ENCODE data around the gene PHLPP1. TPM values are rescaled to one million over a fixed set of nuclear protein-coding genes. Genes with fewer than 3 reads are reported as not detected.
"Not testable (repeated sequence)": the region's sequence is repeated elsewhere in the genome, so short reads cannot be mapped to it uniquely, and the experiment has no call there.

The PHLPP1 gene
- polyA plus RNA-seq, 2 of the 4 experiments (the other 2 are of a cell fraction), result 6.5 to 12.1 TPM

DNA sequence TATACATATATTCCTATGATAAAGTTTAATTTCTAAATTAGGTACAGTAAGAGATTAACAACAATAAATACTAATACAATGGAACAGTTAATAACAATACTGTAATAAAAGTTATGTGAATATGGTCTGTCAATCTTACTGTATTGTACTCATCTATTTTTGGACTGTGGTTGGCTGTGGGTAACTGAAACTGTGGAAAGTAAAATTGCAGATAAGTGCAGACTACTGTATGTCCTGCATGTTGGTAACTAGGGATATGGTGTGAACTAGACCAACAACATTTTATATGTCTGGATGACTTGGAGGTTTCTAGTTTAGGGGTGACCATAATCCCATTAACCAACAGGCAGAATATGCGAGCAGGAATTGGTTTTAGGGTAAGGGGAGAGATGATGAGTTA is 23.3 kb downstream of the PHLPP1 start:
- H3K4me1 ChIP-seq, result peaks cover 23% of the 10 kb centered on the region
- no peak overlapping the region for H3K27ac ChIP-seq
- no peaks in the 10 kb centered on the region for H3K9me3 ChIP-seq
- CTCF ChIA-PET, result no interaction called here
- WGBS (ENCODE audit: missing lambda C conversion rate), result 100% methylated on average over 1 of the region's 1 CpG
- POLR2A ChIA-PET, result no interaction called here
- H3K4me3 ChIP-seq, result no peak overlapping the region
- DNase-seq (ENCODE audit: low read depth in 1 of 2, low spot score in 1 of 2) (no peak), FAIRE-seq (no peak), ATAC-seq (no peak)
- TF ChIP-seq ESRRA (IDR thresholded peaks at IDR 0.05; ENCODE audit: borderline replicate concordance, low read length) (no peak), ZFP36 (IDR thresholded peaks at IDR 0.05; ENCODE audit: borderline replicate concordance, partially characterized antibody) (no peak), POLR2AphosphoS2 (conservative IDR thresholded peaks at IDR 0.05; ENCODE audit: low read length) (no peak), SREBF2 (IDR thresholded peaks at IDR 0.05) (no peak), TFCP2L1 (CRISPR knock-in tag; IDR thresholded peaks at IDR 0.05) (no peak), RAD21 (conservative IDR thresholded peaks at IDR 0.05 in 1 of 2, IDR thresholded peaks at IDR 0.05 in 1 of 2) (no peak), HOXA7 (CRISPR knock-in tag; IDR thresholded peaks at IDR 0.05) (no peak)
- TF ChIP-seq, protein P1, sequence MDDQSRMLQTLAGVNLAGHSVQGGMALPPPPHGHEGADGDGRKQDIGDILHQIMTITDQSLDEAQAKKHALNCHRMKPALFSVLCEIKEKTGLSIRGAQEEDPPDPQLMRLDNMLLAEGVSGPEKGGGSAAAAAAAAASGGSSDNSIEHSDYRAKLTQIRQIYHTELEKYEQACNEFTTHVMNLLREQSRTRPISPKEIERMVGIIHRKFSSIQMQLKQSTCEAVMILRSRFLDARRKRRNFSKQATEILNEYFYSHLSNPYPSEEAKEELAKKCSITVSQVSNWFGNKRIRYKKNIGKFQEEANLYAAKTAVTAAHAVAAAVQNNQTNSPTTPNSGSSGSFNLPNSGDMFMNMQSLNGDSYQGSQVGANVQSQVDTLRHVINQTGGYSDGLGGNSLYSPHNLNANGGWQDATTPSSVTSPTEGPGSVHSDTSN (IDR thresholded peaks at IDR 0.05), result no peak
- no peak overlapping the region for H3K4me2 ChIP-seq

DNA sequence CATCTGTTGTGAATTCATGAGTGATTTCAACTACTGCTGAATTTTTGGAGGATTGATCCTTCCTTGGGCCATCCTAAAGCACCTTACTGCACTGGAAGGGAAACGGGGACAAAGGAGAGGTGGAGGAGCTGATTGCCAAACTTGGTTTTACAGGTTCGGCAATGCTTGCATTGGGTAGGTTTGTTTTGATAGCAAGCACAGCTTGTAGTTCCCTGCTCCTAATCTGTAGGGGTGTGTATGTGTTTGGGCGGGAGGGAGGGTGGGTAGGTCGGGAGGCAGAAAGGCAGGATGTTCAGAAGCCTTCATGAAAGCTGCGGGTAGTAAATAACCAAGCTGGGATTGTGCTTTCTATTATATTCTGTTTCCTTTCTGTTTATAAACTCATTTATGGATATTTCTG is 24.6 kb downstream of the PHLPP1 start:
- POLR2A ChIA-PET, result no interaction called here
- peaks cover 36% of the 10 kb centered on the region for H3K4me1 ChIP-seq
- H3K27ac ChIP-seq, result 0 out of 6 replicates have a peak overlapping the region, but pooled peaks of 1 of the 2 experiments have one; percentile 18
- TF ChIP-seq, protein P2, sequence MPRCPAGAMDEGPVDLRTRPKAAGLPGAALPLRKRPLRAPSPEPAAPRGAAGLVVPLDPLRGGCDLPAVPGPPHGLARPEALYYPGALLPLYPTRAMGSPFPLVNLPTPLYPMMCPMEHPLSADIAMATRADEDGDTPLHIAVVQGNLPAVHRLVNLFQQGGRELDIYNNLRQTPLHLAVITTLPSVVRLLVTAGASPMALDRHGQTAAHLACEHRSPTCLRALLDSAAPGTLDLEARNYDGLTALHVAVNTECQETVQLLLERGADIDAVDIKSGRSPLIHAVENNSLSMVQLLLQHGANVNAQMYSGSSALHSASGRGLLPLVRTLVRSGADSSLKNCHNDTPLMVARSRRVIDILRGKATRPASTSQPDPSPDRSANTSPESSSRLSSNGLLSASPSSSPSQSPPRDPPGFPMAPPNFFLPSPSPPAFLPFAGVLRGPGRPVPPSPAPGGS (IDR thresholded peaks at IDR 0.05), result no peak
- no peak for TF ChIP-seq EP300 (IDR thresholded peaks at IDR 0.05)
- TF ChIP-seq POLR2A (IDR thresholded peaks at IDR 0.05; ENCODE audit: low read length), result no peak
- no peak for TF ChIP-seq HDAC2 (IDR thresholded peaks at IDR 0.05)
- TF ChIP-seq, protein P3, sequence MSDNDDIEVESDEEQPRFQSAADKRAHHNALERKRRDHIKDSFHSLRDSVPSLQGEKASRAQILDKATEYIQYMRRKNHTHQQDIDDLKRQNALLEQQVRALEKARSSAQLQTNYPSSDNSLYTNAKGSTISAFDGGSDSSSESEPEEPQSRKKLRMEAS (IDR thresholded peaks at IDR 0.05), result no peak
- no peak for TF ChIP-seq CBX8 (IDR thresholded peaks at IDR 0.05)
- TF ChIP-seq MAZ (IDR thresholded peaks at IDR 0.05; ENCODE audit: borderline replicate concordance, low read depth, low read length), result no peak
- no peak for TF ChIP-seq HOXA7 (CRISPR knock-in tag; IDR thresholded peaks at IDR 0.05)
- TF ChIP-seq KDM1A (IDR thresholded peaks at IDR 0.05; ENCODE audit: low read depth), result no peak
- no peak for TF ChIP-seq TFCP2L1 (CRISPR knock-in tag; IDR thresholded peaks at IDR 0.05)
- TF ChIP-seq, protein P4, sequence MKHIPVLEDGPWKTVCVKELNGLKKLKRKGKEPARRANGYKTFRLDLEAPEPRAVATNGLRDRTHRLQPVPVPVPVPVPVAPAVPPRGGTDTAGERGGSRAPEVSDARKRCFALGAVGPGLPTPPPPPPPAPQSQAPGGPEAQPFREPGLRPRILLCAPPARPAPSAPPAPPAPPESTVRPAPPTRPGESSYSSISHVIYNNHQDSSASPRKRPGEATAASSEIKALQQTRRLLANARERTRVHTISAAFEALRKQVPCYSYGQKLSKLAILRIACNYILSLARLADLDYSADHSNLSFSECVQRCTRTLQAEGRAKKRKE (CRISPR knock-in tag; IDR thresholded peaks at IDR 0.05; ENCODE audit: low read depth), result no peak
- TF ChIP-seq NFE2L2 (conservative IDR thresholded peaks at IDR 0.05; ENCODE audit: low read length), result no peak
- TF ChIP-seq RFX5 (IDR thresholded peaks at IDR 0.05), result no peak
- DNase-seq (ENCODE audit: low read depth in 1 of 2, low spot score in 1 of 2) (no peak), ATAC-seq (no peak), FAIRE-seq (no peak)
- no peak overlapping the region for H3K4me3 ChIP-seq
- H3K9me3 ChIP-seq, result no peaks in the 10 kb centered on the region
- CTCF ChIA-PET, result interaction anchor here (1.3 kb wide), 1 partner anchor 243 kb away, joined by 3 read pairs; no protein-coding TSS in a partner anchor
- WGBS (ENCODE audit: missing lambda C conversion rate), result 82% methylated on average over 5 of the region's 5 CpGs
- no peak overlapping the region for H3K4me2 ChIP-seq

DNA sequence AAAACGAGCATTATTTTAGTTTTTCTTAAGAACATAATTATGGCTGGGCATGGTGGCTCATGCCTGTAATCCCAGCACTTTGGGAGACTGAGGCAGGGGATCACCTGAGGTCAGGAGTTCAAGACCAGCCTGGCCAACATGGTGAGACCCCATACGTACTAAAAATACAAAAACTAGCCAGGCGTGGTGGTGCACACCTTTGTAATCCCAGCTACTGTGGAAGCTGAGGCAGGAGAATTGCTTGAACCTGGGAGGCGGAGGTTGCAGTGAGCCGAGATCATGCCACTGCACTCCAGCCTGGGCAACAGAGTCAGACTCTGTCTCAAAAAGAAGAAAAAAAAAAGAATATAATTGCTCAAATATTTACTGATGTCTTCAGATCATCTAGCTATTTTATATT is 25.3 kb downstream of the PHLPP1 start:
- POLR2A ChIA-PET; DNase-seq (ENCODE audit: low read depth in 1 of 2, low spot score in 1 of 2); H3K9me3 ChIP-seq; FAIRE-seq; ATAC-seq; H3K4me3 ChIP-seq: not testable (repeated sequence)
- CTCF ChIA-PET, result interaction anchor here (1.3 kb wide), 1 partner anchor 242 kb away, joined by 3 read pairs; no protein-coding TSS in a partner anchor
- 77% methylated on average over 5 of the region's 5 CpGs for WGBS (ENCODE audit: missing lambda C conversion rate)
- H3K4me1 ChIP-seq, result peaks cover 41% of the 10 kb centered on the region
- peak overlapping the region; percentile 70 for H3K4me2 ChIP-seq
- peak overlapping the region; percentile 25 to 77; a peak in 3 of 6 replicates for H3K27ac ChIP-seq
